Astrocyte of the spinal cord (primary cell): ENCODE data around the gene EIF5A.

Source experiments
- DNase-seq: peaks from one replicate; pipeline ENCODE4 v3.0.0; 2011; ENCODE audit warnings: low read depth, low spot score
- H3K4me3 ChIP-seq: 2 replicates; pipeline ENCODE4 v1.5.1; 2011; ENCODE audit warnings: low read depth, mild to moderate bottlenecking, low read length, moderate library complexity
- CTCF ChIP-seq: IDR thresholded peaks from 2 replicates; pipeline ENCODE4 v1.5.1; 2012; ENCODE audit warnings: low read depth, mild to moderate bottlenecking, low read length, inconsistent platforms
- in situ Hi-C: cut with HindIII; loops from 2 replicates; pipeline ENCODE4 v1.10.0; 2017; ENCODE audit warnings: low sequenced_read_pairs

Gene EIF5A

GRCh38 chr17:7313088-7313889 is 5.9 kb downstream of the EIF5A start:
- TF ChIP-seq CTCF, result no peak
- H3K4me3 ChIP-seq, result no peak overlapping the region
- in situ Hi-C loops, result no loop called here
- no peak for DNase-seq

GRCh38 chr17:7313890-7314718 is 6.7 kb downstream of the EIF5A start:
- H3K4me3 ChIP-seq, result peak overlapping the region; percentile 59
- no peak for DNase-seq
- in situ Hi-C loops, result no loop called here
- TF ChIP-seq CTCF, result no peak

GRCh38 chr17:7314719-7315569 is 7.5 kb downstream of the EIF5A start, which contains the start of gene GPS2:
TSS of gene GPS2 (minus strand) at chr17:7315360. CDS start at chr17:7315052, 308 bp downstream.
- peak within 1 kb of the TSS; percentile 59 for H3K4me3 ChIP-seq
- DNase-seq, result peak; percentile 81
- in situ Hi-C loops, result no loop called here
- TF ChIP-seq CTCF, result no peak

- in situ Hi-C loops, result no loop called here
- no peak for DNase-seq
- no peak for TF ChIP-seq CTCF
- peak overlapping the region; percentile 59 for H3K4me3 ChIP-seq
Observed at GRCh38 chr17:7315570-7316235, 8.3 kb downstream of the EIF5A start.

DNA sequence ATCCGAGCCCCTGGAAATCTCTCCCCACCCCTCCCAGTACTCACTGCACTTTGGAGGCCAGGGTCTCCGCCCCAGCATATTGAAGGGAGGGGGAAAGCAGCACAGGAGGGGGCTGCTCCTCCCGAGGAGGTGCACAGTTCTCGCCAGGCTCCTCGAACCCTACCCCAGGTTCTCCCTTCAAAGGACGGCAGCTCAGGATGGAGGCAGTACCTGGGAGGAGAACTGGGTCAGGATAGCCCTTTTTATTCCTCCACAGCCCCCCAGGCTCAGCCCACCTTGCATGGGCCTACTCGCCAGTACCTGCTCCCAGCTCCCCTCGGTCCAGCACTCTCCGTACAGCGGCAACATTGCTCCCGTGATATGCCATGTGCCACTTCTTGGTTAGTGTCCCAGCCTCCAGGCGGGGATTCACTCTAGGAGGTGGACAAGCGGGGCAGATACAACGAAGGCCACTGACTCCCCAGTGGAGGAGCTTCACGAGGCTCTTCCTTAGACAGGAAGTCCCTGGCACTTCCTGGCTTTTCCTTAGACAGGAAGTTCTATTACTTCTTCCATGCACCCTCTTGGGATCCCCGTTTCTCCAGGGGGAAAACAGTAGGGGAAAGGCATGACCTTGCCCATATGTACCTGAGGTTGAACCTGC is 9.9 kb downstream of the EIF5A start:
- in situ Hi-C loops, result no loop called here
- TF ChIP-seq CTCF, result no peak

More for the DNA sequence above, 9.9 kb downstream of the EIF5A start:
- H3K4me3 ChIP-seq, result no peak overlapping the region
- no peak for DNase-seq
